ENCODE data around the gene SPHKAP. TPM values are rescaled to one million over a fixed set of nuclear protein-coding genes. Genes with fewer than 3 reads are reported as not detected.

The SPHKAP gene
- polyA plus RNA-seq, 2 of the 4 experiments (the other 2 are of a cell fraction), result 0.01 TPM; not detected in 1

GRCh38 chr2:228107846-228108245 is 73.6 kb downstream of the SPHKAP start:
- TF ChIP-seq, protein P1, sequence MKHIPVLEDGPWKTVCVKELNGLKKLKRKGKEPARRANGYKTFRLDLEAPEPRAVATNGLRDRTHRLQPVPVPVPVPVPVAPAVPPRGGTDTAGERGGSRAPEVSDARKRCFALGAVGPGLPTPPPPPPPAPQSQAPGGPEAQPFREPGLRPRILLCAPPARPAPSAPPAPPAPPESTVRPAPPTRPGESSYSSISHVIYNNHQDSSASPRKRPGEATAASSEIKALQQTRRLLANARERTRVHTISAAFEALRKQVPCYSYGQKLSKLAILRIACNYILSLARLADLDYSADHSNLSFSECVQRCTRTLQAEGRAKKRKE (CRISPR knock-in tag; IDR thresholded peaks at IDR 0.05; ENCODE audit: low read depth), result no peak
- TF ChIP-seq HOXB13 (CRISPR knock-in tag; IDR thresholded peaks at IDR 0.05; ENCODE audit: low read depth) (no peak), NR3C1 (IDR thresholded peaks at IDR 0.05) (no peak), RFX5 (IDR thresholded peaks at IDR 0.05) (no peak), CBX2 (IDR thresholded peaks at IDR 0.05; ENCODE audit: borderline replicate concordance, low read depth) (no peak), EHF (CRISPR knock-in tag; IDR thresholded peaks at IDR 0.05) (no peak), ZFP36 (IDR thresholded peaks at IDR 0.05; ENCODE audit: borderline replicate concordance, partially characterized antibody) (no peak), EHMT2 (IDR thresholded peaks at IDR 0.05; ENCODE audit: low read depth) (no peak), E2F6 (IDR thresholded peaks at IDR 0.05; ENCODE audit: borderline replicate concordance, low read depth) (no peak), TFCP2L1 (CRISPR knock-in tag; IDR thresholded peaks at IDR 0.05) (no peak), POLR2A (IDR thresholded peaks at IDR 0.05; ENCODE audit: low read length) (no peak), FOSL2 (IDR thresholded peaks at IDR 0.05) (no peak), FOSL2 (CRISPR knock-in tag; IDR thresholded peaks at IDR 0.05) (no peak), JUN (IDR thresholded peaks at IDR 0.05) (no peak), GATA3 (IDR thresholded peaks at IDR 0.05; ENCODE audit: borderline replicate concordance) (no peak)
- TF ChIP-seq, protein P2, sequence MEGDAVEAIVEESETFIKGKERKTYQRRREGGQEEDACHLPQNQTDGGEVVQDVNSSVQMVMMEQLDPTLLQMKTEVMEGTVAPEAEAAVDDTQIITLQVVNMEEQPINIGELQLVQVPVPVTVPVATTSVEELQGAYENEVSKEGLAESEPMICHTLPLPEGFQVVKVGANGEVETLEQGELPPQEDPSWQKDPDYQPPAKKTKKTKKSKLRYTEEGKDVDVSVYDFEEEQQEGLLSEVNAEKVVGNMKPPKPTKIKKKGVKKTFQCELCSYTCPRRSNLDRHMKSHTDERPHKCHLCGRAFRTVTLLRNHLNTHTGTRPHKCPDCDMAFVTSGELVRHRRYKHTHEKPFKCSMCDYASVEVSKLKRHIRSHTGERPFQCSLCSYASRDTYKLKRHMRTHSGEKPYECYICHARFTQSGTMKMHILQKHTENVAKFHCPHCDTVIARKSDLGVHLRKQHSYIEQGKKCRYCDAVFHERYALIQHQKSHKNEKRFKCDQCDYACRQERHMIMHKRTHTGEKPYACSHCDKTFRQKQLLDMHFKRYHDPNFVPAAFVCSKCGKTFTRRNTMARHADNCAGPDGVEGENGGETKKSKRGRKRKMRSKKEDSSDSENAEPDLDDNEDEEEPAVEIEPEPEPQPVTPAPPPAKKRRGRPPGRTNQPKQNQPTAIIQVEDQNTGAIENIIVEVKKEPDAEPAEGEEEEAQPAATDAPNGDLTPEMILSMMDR (IDR thresholded peaks at IDR 0.05), result no peak
- TF ChIP-seq, protein P3, sequence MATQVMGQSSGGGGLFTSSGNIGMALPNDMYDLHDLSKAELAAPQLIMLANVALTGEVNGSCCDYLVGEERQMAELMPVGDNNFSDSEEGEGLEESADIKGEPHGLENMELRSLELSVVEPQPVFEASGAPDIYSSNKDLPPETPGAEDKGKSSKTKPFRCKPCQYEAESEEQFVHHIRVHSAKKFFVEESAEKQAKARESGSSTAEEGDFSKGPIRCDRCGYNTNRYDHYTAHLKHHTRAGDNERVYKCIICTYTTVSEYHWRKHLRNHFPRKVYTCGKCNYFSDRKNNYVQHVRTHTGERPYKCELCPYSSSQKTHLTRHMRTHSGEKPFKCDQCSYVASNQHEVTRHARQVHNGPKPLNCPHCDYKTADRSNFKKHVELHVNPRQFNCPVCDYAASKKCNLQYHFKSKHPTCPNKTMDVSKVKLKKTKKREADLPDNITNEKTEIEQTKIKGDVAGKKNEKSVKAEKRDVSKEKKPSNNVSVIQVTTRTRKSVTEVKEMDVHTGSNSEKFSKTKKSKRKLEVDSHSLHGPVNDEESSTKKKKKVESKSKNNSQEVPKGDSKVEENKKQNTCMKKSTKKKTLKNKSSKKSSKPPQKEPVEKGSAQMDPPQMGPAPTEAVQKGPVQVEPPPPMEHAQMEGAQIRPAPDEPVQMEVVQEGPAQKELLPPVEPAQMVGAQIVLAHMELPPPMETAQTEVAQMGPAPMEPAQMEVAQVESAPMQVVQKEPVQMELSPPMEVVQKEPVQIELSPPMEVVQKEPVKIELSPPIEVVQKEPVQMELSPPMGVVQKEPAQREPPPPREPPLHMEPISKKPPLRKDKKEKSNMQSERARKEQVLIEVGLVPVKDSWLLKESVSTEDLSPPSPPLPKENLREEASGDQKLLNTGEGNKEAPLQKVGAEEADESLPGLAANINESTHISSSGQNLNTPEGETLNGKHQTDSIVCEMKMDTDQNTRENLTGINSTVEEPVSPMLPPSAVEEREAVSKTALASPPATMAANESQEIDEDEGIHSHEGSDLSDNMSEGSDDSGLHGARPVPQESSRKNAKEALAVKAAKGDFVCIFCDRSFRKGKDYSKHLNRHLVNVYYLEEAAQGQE (IDR thresholded peaks at IDR 0.05), result no peak
- TF ChIP-seq, protein P4, sequence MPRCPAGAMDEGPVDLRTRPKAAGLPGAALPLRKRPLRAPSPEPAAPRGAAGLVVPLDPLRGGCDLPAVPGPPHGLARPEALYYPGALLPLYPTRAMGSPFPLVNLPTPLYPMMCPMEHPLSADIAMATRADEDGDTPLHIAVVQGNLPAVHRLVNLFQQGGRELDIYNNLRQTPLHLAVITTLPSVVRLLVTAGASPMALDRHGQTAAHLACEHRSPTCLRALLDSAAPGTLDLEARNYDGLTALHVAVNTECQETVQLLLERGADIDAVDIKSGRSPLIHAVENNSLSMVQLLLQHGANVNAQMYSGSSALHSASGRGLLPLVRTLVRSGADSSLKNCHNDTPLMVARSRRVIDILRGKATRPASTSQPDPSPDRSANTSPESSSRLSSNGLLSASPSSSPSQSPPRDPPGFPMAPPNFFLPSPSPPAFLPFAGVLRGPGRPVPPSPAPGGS (IDR thresholded peaks at IDR 0.05), result no peak
- 39% methylated on average over 2 of the region's 2 CpGs for WGBS (ENCODE audit: missing lambda C conversion rate)
- ChIA-PET CTCF (no interaction called here), POLR2A (no interaction called here)
- DNase-seq (ENCODE audit: low read depth in 1 of 2, low spot score in 1 of 2) (no peak), FAIRE-seq (no peak), ATAC-seq (no peak)
- Histone ChIP-seq H3K27ac (no peak overlapping the region), H3K9me3 (no peaks in the 10 kb centered on the region), H3K4me2 (no peak overlapping the region), H3K4me1 (no peaks in the 10 kb centered on the region), H3K4me3 (no peak overlapping the region)

DNA sequence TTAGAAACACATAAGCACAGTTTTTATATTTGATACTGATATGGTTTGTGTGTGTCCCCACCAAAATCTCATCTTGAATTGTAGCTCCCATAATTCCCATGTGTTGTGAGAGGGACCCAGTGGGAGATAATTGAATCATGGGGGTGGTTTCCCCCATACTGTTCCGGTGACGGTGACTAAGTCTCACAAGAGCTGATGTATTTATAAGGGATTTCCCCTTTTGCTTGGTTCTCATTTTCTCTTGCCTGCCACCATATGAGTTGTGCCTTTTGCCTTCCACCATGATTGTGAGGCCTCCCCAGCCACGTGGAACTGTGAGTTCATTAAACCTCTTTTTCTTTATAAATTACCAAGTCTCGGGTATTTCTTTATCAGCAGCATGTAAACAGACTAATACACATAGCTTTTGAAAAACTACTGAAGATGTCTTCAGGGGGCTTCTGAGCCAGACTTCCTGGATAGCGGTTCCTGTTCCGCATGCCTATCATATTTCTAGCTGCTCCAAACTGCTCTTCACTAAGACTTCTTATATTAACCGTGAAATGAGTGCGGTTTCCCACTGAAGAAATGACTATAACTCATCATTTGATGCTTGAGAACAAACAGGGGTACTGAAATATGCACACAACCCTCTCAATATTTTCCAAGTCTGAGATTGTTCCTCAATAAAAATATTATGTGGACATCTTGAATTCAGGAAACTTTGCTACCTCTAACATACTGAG is 75.8 kb downstream of the SPHKAP start:
- H3K4me3 ChIP-seq, result no peak overlapping the region
- H3K9me3 ChIP-seq, result no peaks in the 10 kb centered on the region
- DNase-seq (ENCODE audit: low read depth in 1 of 2, low spot score in 1 of 2) (no peak), FAIRE-seq (no peak), ATAC-seq (no peak)
- ChIA-PET POLR2A (no interaction called here), CTCF (interaction anchor here (0.9 kb wide), 1 partner anchor 83 kb away, joined by 3 read pairs; no protein-coding TSS in a partner anchor)
- 44% methylated on average over 8 of the region's 8 CpGs for WGBS (ENCODE audit: missing lambda C conversion rate)
- H3K4me2 ChIP-seq, result no peak overlapping the region
- H3K27ac ChIP-seq, result no peak overlapping the region
- H3K4me1 ChIP-seq, result no peaks in the 10 kb centered on the region
- TF ChIP-seq MYC (IDR thresholded peaks at IDR 0.05; ENCODE audit: borderline replicate concordance, low read length) (no peak), PHF8 (IDR thresholded peaks at IDR 0.05; ENCODE audit: borderline replicate concordance, low read depth) (no peak), ZNF302 (CRISPR knock-in tag; IDR thresholded peaks at IDR 0.05) (no peak), GATA3 (IDR thresholded peaks at IDR 0.05; ENCODE audit: borderline replicate concordance) (no peak), ZSCAN20 (CRISPR knock-in tag; IDR thresholded peaks at IDR 0.05) (no peak), HES2 (IDR thresholded peaks at IDR 0.05) (no peak), MAFK (IDR thresholded peaks at IDR 0.05; ENCODE audit: partially characterized antibody) (no peak), TFCP2L1 (CRISPR knock-in tag; IDR thresholded peaks at IDR 0.05) (no peak), FOSL2 (IDR thresholded peaks at IDR 0.05) (no peak), FOSL2 (CRISPR knock-in tag; IDR thresholded peaks at IDR 0.05) (no peak)
- TF ChIP-seq, protein P3 (IDR thresholded peaks at IDR 0.05), result no peak

All from A549 (cell line).